ENCODE results near the gene HIF3A. TPM values are rescaled to one million over a fixed set of nuclear protein-coding genes. Genes with fewer than 3 reads are reported as not detected.

The HIF3A gene
- total RNA-seq, 1 experiment from 2014 or later, result 0.98 TPM

DNA sequence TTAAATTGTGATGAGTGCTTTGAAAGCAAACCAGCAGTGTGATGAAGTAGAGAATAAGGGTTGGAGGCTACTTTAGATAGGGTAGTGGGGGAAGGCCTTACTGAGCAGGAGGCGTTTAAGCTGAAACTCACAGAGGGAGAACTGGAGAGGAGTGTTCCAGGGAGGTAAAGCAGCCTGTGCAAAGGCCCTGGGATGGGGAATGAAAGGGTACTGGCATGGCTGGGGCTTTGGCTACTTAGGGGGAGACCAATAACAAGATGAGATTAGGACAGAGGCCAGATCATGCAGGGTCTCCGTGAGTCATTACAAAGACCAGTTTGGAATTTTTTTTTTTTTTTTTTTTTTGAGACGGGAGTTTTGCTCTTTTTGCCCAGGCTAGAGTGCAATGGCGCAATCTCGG is 51.1 kb downstream of the HIF3A start:
- POLR2A ChIA-PET, result interaction anchor here (0.7 kb wide), 1 partner anchor 41 kb away, joined by 3 read pairs; no protein-coding TSS in a partner anchor
- Histone ChIP-seq H3K79me2 (ENCODE audit: insufficient read depth, low read length) (peaks cover 58% of the 10 kb centered on the region), H2AFZ (ENCODE audit: low read depth, low read length, poor library complexity, severe bottlenecking) (no peak overlapping the region), H3K27me3 (ENCODE audit: insufficient read depth, low read length) (no peaks in the 10 kb centered on the region), H3K9me2 (ENCODE audit: insufficient read depth) (no peaks in the 10 kb centered on the region), H3K4me2 (ENCODE audit: low read length) (peak overlapping the region; percentile 98), H3K36me3 (ENCODE audit: control insufficient read depth in 1 of 2, insufficient read depth in 2 of 2, low read length in 2 of 2) (no peaks in the 10 kb centered on the region; a peak in 2 of 4 replicates), H3K4me3 (replicated peaks in 1 of 2; ENCODE audit: low read depth in 1 of 2, low read length in 2 of 2) (peak overlapping the region; percentile 96 to 100), H3K4me1 (ENCODE audit: control insufficient read depth in 1 of 2, insufficient read depth in 2 of 2, low read length in 2 of 2) (peaks cover 0 to 35% of the 10 kb centered on the region in 2 experiments; a peak in 2 of 4 replicates), H3K9me3 (ENCODE audit: control insufficient read depth in 1 of 2, insufficient read depth in 1 of 2, low read depth in 1 of 2, low read length in 2 of 2) (no peaks in the 10 kb centered on the region), H3K27ac (ENCODE audit: low read depth, low read length) (peak overlapping the region; percentile 86), H4K20me1 (ENCODE audit: insufficient read depth) (no peaks in the 10 kb centered on the region), H3K9ac (ENCODE audit: low read length) (peak overlapping the region; percentile 99)
- no peak for TF ChIP-seq ZNF274 (IDR thresholded peaks at IDR 0.05; ENCODE audit: low read depth, low read length)
- no peak for TF ChIP-seq CBX3 (IDR thresholded peaks at IDR 0.05; ENCODE audit: low read depth)
- TF ChIP-seq RAD21 (IDR thresholded peaks at IDR 0.05; ENCODE audit: low read depth), result no peak
- no peak for TF ChIP-seq POLR2AphosphoS5 (IDR thresholded peaks at IDR 0.05; ENCODE audit: low read depth, low read length)
- TF ChIP-seq, protein P1, sequence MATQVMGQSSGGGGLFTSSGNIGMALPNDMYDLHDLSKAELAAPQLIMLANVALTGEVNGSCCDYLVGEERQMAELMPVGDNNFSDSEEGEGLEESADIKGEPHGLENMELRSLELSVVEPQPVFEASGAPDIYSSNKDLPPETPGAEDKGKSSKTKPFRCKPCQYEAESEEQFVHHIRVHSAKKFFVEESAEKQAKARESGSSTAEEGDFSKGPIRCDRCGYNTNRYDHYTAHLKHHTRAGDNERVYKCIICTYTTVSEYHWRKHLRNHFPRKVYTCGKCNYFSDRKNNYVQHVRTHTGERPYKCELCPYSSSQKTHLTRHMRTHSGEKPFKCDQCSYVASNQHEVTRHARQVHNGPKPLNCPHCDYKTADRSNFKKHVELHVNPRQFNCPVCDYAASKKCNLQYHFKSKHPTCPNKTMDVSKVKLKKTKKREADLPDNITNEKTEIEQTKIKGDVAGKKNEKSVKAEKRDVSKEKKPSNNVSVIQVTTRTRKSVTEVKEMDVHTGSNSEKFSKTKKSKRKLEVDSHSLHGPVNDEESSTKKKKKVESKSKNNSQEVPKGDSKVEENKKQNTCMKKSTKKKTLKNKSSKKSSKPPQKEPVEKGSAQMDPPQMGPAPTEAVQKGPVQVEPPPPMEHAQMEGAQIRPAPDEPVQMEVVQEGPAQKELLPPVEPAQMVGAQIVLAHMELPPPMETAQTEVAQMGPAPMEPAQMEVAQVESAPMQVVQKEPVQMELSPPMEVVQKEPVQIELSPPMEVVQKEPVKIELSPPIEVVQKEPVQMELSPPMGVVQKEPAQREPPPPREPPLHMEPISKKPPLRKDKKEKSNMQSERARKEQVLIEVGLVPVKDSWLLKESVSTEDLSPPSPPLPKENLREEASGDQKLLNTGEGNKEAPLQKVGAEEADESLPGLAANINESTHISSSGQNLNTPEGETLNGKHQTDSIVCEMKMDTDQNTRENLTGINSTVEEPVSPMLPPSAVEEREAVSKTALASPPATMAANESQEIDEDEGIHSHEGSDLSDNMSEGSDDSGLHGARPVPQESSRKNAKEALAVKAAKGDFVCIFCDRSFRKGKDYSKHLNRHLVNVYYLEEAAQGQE (IDR thresholded peaks at IDR 0.05; ENCODE audit: low read depth), result no peak
- no peak for TF ChIP-seq JUND (IDR thresholded peaks at IDR 0.05)
- TF ChIP-seq, protein P2, sequence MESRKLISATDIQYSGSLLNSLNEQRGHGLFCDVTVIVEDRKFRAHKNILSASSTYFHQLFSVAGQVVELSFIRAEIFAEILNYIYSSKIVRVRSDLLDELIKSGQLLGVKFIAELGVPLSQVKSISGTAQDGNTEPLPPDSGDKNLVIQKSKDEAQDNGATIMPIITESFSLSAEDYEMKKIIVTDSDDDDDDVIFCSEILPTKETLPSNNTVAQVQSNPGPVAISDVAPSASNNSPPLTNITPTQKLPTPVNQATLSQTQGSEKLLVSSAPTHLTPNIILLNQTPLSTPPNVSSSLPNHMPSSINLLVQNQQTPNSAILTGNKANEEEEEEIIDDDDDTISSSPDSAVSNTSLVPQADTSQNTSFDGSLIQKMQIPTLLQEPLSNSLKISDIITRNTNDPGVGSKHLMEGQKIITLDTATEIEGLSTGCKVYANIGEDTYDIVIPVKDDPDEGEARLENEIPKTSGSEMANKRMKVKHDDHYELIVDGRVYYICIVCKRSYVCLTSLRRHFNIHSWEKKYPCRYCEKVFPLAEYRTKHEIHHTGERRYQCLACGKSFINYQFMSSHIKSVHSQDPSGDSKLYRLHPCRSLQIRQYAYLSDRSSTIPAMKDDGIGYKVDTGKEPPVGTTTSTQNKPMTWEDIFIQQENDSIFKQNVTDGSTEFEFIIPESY (IDR thresholded peaks at IDR 0.05; ENCODE audit: extremely low read depth, insufficient replicate concordance, low read length), result no peak
- TF ChIP-seq SP1 (IDR thresholded peaks at IDR 0.05; ENCODE audit: low read depth), result no peak
- TF ChIP-seq, protein P3, sequence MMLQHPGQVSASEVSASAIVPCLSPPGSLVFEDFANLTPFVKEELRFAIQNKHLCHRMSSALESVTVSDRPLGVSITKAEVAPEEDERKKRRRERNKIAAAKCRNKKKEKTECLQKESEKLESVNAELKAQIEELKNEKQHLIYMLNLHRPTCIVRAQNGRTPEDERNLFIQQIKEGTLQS (IDR thresholded peaks at IDR 0.05), result no peak
- intact Hi-C loops (cut with micrococcal nuclease), result no loop called here
- ATAC-seq (no peak), DNase-seq (ENCODE audit: low read depth, low spot score) (no peak)
- BruUV-seq (replicated peaks), result no TSS peak
- RAD21 ChIA-PET (ENCODE audit: low non-redundant PET in 1 of 2, low total read pairs in 2 of 2, uncharacterized antibody in 2 of 2, unreplicated experiment in 2 of 2), result no interaction called here
- CTCF ChIA-PET, result interaction anchor here (0.8 to 2.2 kb wide), 5 partner anchors 10 to 67 kb away, joined by 4 to 6 read pairs (median 4); no protein-coding TSS in a partner anchor

Measured in HCT116 (cell line).